SU-DHL-6 (cell line): Measurements from ENCODE around the gene FADS6.
A peak's percentile ranks its signal among the peaks of the same experiment; 100 is the strongest.

Experiments
- H2AFZ ChIP-seq: fragments of 200-600 bp; sonication (generic); 2 replicates; pipeline ENCODE4 v1.6.1; 2014; ENCODE audit warnings: low read depth, mild to moderate bottlenecking, moderate library complexity, mixed read lengths, antibody characterized with exemption, low read length; ENCODE audit not compliant: severe bottlenecking
- H3F3A ChIP-seq: fragments of 200-600 bp; shearing (Covaris generic); 2 replicates; pipeline ENCODE4 v1.6.0; 2016; ENCODE audit warnings: antibody characterized with exemption, mild to moderate bottlenecking; ENCODE audit not compliant: insufficient read depth
- H3K27ac ChIP-seq: fragments of 200-600 bp; sonication (generic); 2 replicates; pipeline ENCODE4 v1.5.1; 2016; ENCODE audit warnings: low read depth, mild to moderate bottlenecking, low read length, moderate library complexity, mixed read lengths
- H3K27me3 ChIP-seq: fragments of 200-600 bp; sonication (generic), shearing (Covaris generic); 2 replicates; pipeline ENCODE4 v1.6.0; 2014; ENCODE audit warnings: mild to moderate bottlenecking, low read length
- H3K36me3 ChIP-seq: fragments of 200-600 bp; sonication (generic); 2 replicates; pipeline ENCODE4 v1.6.1; 2014; ENCODE audit warnings: mild to moderate bottlenecking, low read length, mixed read lengths
- H3K4me2 ChIP-seq: fragments of 300-600, 200-600 bp; shearing (Covaris generic), sonication (generic); 2 replicates; pipeline ENCODE4 v1.6.0; 2014; ENCODE audit warnings: low read length, low read depth, mild to moderate bottlenecking; ENCODE audit not compliant: poor library complexity, severe bottlenecking
- H3K4me3 ChIP-seq: fragments of 200-600 bp; sonication (generic); 2 replicates; pipeline ENCODE4 v1.5.1; 2014; ENCODE audit warnings: antibody characterized with exemption, low read length, mild to moderate bottlenecking, mixed read lengths; ENCODE audit not compliant: insufficient read depth, poor library complexity, severe bottlenecking
- H3K79me2 ChIP-seq: fragments of 200-600 bp; sonication (generic); 2 replicates; pipeline ENCODE4 v1.6.1; 2014; ENCODE audit warnings: mild to moderate bottlenecking, low read length, moderate library complexity; ENCODE audit not compliant: insufficient read depth
- H3K9ac ChIP-seq: fragments of 200-600 bp; sonication (generic); 2 replicates; pipeline ENCODE4 v1.7.0; 2014; ENCODE audit warnings: mild to moderate bottlenecking, low read length
- H3K9me2 ChIP-seq: fragments of 200-600 bp; sonication (generic); replicated peaks from 2 replicates; pipeline ENCODE4 v1.6.1; 2014; ENCODE audit warnings: low read length; ENCODE audit not compliant: insufficient read depth
- H3K9me3 ChIP-seq: fragments of 200-600 bp; sonication (generic); 2 replicates; pipeline ENCODE4 v1.6.1; 2014; ENCODE audit warnings: low read length, mixed read lengths; ENCODE audit not compliant: insufficient read depth
- H4K20me1 ChIP-seq: fragments of 200-600 bp; sonication (generic); 2 replicates; pipeline ENCODE4 v1.6.1; 2014; ENCODE audit warnings: low read depth, mild to moderate bottlenecking, antibody characterized with exemption, low read length, moderate library complexity, mixed read lengths
- CTCF ChIP-seq: fragments of 200-600 bp; sonication (generic); IDR thresholded peaks from one replicate; pipeline ENCODE4 v1.5.1; 2017; ENCODE audit warnings: antibody characterized with exemption, mild to moderate bottlenecking, low read length, moderate library complexity; ENCODE audit not compliant: insufficient read depth, poor library complexity, severe bottlenecking
- EZH2phosphoT487 ChIP-seq: fragments of 200-600 bp; sonication (generic), shearing (Covaris generic); conservative IDR thresholded peaks from 2 replicates; pipeline ENCODE4 v1.6.1; 2018; ENCODE audit warnings: mild to moderate bottlenecking, antibody characterized with exemption, low read length, moderate library complexity, mixed read lengths

The FADS6 gene

DNA sequence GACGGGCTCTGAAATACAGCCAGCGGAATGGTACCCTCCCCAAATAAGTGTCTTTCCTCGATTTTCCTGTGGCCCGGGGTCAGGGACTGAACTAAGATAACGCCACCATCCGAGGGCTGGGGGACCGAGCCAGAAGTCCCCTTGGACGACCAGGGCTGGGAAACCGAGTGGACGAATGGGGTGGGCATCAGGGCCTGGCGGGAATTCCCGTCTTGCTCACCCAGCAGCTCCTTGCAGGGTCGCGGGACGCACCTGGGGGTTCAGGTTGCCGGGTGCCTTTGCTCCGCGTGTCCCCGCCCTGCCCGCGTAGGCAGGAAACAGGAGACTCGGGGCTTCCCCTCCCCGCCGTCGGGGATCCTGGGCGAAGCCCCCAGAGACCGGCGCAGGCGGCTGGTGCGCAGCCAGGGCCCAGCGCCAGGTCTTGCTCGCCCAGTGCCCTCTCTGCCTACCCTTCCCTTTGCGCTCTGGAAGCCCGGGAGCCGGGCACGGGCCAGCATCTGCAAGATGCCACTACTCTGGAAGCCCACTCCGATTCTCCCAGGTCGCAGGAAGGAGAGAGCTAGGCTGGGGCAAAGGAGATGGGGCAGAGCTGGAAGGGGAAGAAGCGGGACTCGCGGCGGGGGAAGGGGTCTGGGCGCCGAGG is 33.1 kb downstream of the FADS6 start:
- Histone ChIP-seq H3K79me2 (no peaks in the 10 kb centered on the region), H3K27me3 (no peaks in the 10 kb centered on the region), H4K20me1 (no peaks in the 10 kb centered on the region), H2AFZ (no peak overlapping the region), H3K9me3 (no peaks in the 10 kb centered on the region), H3K27ac (no peak overlapping the region), H3K36me3 (no peaks in the 10 kb centered on the region), H3K9me2 (no peaks in the 10 kb centered on the region), H3K4me2 (no peak overlapping the region), H3K9ac (no peak overlapping the region), H3K4me3 (no peak overlapping the region), H3F3A (no peaks in the 10 kb centered on the region)
- TF ChIP-seq EZH2phosphoT487 = no peak
- no peak for TF ChIP-seq CTCF

DNA sequence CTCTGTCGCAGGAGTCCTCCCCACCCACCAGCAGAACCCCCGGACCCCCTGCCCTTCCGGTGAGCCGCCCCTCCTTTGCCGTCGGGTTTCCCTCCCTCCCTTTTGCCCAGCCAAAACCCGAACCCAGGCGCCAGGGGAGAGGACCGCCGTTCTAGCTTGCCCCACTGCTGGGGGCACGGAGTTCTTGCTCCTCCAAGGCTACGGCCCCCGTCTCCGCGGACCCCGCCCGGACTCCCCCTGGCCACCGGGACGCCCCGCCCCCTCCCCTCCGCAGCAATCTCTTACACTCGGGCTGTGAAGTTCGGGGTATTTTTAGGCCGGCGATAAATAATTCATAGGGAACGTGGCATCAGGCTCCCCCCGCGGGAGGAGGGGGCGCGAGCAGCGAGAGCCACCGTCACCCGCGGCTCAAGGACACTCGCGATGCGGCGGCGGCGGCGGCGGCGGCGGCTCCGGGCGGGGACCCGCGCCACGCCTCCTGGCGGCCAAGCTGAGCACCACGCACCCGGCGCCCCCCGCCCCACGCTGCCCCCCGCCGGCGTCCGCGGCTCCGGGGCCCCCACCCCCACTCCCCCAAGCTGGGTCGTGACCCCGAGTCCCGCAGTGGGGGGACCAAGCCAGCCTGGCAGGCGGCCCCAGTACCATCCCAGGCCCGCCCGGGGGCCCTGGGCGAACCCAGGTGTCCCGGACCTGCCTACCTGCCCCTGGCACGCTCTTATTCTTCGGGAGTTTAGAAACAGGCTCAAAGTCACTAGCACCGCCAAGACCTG is 33.8 kb downstream of the FADS6 start, which contains the start of gene GRIN2C:
GRIN2C (minus strand) TSS at position 427 of the 770 bp plus-strand sequence. CDS start 4,793 bp downstream, outside the sequence.
- Histone ChIP-seq H3K4me2 (peak within 1 kb of the TSS; percentile 15), H3K9me3 (no peaks in the 10 kb centered on the region), H3K9me2 (no peaks in the 10 kb centered on the region), H3K9ac (no peak within 1 kb of the TSS), H3K36me3 (no peaks in the 10 kb centered on the region), H3K4me3 (no peak within 1 kb of the TSS), H4K20me1 (no peaks in the 10 kb centered on the region), H2AFZ (no peak within 1 kb of the TSS), H3K79me2 (no peaks in the 10 kb centered on the region), H3K27me3 (no peaks in the 10 kb centered on the region), H3F3A (no peaks in the 10 kb centered on the region), H3K27ac (no peak within 1 kb of the TSS)
- TF ChIP-seq CTCF = no peak
- TF ChIP-seq EZH2phosphoT487 = no peak

DNA sequence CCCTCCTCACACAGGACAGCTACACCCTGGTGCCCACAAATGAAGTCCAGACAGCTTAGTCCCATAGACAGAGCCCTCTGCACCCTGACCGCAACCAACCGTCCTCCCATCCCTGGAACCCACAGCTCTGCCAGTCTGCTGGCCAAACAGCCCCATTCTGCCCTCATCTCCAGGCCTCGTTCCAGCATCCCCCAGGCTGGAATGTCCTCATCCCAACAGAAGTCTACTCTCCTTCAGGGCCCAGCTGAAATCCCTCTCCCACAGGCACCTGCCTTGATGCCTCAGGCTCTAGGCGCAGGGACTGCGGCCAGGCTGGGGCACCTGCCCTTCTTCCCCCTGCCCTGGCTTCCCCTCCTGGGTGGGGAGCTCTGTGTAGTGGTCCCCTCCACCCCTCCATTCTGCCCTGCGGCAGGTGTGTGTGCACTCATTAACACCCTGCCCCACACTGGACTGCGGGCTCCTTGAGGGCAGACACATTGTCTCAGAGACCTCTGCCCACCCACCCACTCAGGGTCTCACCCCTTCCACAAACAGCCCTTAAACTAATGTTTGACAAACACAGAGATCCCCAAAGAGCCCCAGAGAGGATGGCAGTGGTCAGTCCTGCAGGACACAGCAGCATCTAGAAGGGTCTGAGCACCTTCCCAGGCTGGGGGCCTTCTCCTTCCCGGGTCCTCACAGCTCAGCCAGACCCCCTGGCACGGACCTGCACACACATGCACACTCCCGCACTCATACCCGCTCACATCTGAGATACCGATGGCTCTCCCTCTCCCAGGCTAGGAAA is 34.6 kb downstream of the FADS6 start:
- Histone ChIP-seq H3K4me3 (no peak overlapping the region), H3K9ac (no peak overlapping the region), H3K9me2 (no peaks in the 10 kb centered on the region), H3K4me2 (no peak overlapping the region), H3K27ac (no peak overlapping the region), H3K36me3 (no peaks in the 10 kb centered on the region), H2AFZ (no peak overlapping the region), H3K79me2 (no peaks in the 10 kb centered on the region), H4K20me1 (no peaks in the 10 kb centered on the region), H3K9me3 (no peaks in the 10 kb centered on the region), H3K27me3 (no peaks in the 10 kb centered on the region), H3F3A (no peaks in the 10 kb centered on the region)
- no peak for TF ChIP-seq CTCF
